ENCODE data around the gene PDIA5. TPM values are rescaled to one million over a fixed set of nuclear protein-coding genes. Genes with fewer than 3 reads are reported as not detected.

The PDIA5 gene
- total RNA-seq, 1 experiment from 2014 or later, result 50.8 TPM

DNA sequence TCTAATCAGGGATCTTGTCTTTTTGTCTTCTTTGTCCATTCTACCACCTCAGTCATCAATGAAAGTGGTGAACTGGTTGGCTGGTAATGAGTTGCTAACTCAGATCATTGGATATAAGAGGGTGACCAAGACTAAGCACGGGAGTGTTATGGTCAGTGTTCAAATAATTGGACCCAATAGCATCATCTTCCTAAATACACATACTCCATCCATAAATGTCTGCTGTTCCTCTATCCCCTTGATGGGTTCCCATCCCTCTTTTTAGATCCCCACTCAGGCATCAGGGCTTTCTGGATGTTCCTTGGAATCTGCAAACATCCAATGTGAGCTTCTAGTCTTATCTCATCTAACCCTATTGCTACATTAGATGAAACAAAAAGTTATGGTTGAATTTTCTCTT lies 42.8 kb upstream of the PDIA5 start:
- Histone ChIP-seq H3K36me3 (ENCODE audit: control insufficient read depth in 1 of 2, insufficient read depth in 2 of 2, low read length in 2 of 2) (no peaks in the 10 kb centered on the region), H3K27ac (ENCODE audit: low read depth, low read length) (no peak overlapping the region), H3K79me2 (ENCODE audit: insufficient read depth, low read length) (no peaks in the 10 kb centered on the region), H2AFZ (ENCODE audit: low read depth, low read length, poor library complexity, severe bottlenecking) (no peak overlapping the region), H3K4me3 (replicated peaks in 1 of 2; ENCODE audit: low read depth in 1 of 2, low read length in 2 of 2) (no peak overlapping the region), H3K9ac (ENCODE audit: low read length) (no peak overlapping the region), H4K20me1 (ENCODE audit: insufficient read depth) (no peaks in the 10 kb centered on the region), H3K27me3 (ENCODE audit: insufficient read depth, low read length) (peaks cover 12% of the 10 kb centered on the region; the same call in 1 of the 2 replicates), H3K4me2 (ENCODE audit: low read length) (no peak overlapping the region), H3K9me2 (ENCODE audit: insufficient read depth) (no peaks in the 10 kb centered on the region), H3K9me3 (ENCODE audit: control insufficient read depth in 1 of 2, insufficient read depth in 1 of 2, low read depth in 1 of 2, low read length in 2 of 2) (no peaks in the 10 kb centered on the region), H3K4me1 (ENCODE audit: control insufficient read depth in 1 of 2, insufficient read depth in 2 of 2, low read length in 2 of 2) (peaks cover 4 to 16% of the 10 kb centered on the region in 2 experiments; a peak in 3 of 4 replicates)
- intact Hi-C loops (cut with micrococcal nuclease), result no loop called here
- ChIA-PET CTCF (no interaction called here), POLR2A (no interaction called here), RAD21 (ENCODE audit: low non-redundant PET in 1 of 2, low total read pairs in 2 of 2, uncharacterized antibody in 2 of 2, unreplicated experiment in 2 of 2) (no interaction called here)
- no peak for ATAC-seq
- BruUV-seq (replicated peaks), result no TSS peak
- no peak for DNase-seq (ENCODE audit: low read depth, low spot score)
- TF ChIP-seq SRF (IDR thresholded peaks at IDR 0.05; ENCODE audit: low read depth) (no peak), ZFX (IDR thresholded peaks at IDR 0.05) (no peak), CBX3 (IDR thresholded peaks at IDR 0.05; ENCODE audit: low read depth) (no peak), EZH2phosphoT487 (IDR thresholded peaks at IDR 0.05; ENCODE audit: borderline replicate concordance) (no peak), YY1 (IDR thresholded peaks at IDR 0.05; ENCODE audit: extremely low read depth, insufficient replicate concordance, low read depth, low read length) (no peak), ELF1 (IDR thresholded peaks at IDR 0.05; ENCODE audit: borderline replicate concordance, low read depth) (no peak)
- TF ChIP-seq, protein P1, sequence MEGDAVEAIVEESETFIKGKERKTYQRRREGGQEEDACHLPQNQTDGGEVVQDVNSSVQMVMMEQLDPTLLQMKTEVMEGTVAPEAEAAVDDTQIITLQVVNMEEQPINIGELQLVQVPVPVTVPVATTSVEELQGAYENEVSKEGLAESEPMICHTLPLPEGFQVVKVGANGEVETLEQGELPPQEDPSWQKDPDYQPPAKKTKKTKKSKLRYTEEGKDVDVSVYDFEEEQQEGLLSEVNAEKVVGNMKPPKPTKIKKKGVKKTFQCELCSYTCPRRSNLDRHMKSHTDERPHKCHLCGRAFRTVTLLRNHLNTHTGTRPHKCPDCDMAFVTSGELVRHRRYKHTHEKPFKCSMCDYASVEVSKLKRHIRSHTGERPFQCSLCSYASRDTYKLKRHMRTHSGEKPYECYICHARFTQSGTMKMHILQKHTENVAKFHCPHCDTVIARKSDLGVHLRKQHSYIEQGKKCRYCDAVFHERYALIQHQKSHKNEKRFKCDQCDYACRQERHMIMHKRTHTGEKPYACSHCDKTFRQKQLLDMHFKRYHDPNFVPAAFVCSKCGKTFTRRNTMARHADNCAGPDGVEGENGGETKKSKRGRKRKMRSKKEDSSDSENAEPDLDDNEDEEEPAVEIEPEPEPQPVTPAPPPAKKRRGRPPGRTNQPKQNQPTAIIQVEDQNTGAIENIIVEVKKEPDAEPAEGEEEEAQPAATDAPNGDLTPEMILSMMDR (IDR thresholded peaks at IDR 0.05 in 2 of 3, conservative IDR thresholded peaks at IDR 0.05 in 1 of 3; ENCODE audit: borderline replicate concordance in 1 of 3, insufficient read depth in 1 of 3, low read depth in 2 of 3, low read length in 2 of 3), result no peak
- TF ChIP-seq, protein P2, sequence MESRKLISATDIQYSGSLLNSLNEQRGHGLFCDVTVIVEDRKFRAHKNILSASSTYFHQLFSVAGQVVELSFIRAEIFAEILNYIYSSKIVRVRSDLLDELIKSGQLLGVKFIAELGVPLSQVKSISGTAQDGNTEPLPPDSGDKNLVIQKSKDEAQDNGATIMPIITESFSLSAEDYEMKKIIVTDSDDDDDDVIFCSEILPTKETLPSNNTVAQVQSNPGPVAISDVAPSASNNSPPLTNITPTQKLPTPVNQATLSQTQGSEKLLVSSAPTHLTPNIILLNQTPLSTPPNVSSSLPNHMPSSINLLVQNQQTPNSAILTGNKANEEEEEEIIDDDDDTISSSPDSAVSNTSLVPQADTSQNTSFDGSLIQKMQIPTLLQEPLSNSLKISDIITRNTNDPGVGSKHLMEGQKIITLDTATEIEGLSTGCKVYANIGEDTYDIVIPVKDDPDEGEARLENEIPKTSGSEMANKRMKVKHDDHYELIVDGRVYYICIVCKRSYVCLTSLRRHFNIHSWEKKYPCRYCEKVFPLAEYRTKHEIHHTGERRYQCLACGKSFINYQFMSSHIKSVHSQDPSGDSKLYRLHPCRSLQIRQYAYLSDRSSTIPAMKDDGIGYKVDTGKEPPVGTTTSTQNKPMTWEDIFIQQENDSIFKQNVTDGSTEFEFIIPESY (IDR thresholded peaks at IDR 0.05; ENCODE audit: extremely low read depth, insufficient replicate concordance, low read length), result no peak
- TF ChIP-seq, protein P3, sequence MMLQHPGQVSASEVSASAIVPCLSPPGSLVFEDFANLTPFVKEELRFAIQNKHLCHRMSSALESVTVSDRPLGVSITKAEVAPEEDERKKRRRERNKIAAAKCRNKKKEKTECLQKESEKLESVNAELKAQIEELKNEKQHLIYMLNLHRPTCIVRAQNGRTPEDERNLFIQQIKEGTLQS (IDR thresholded peaks at IDR 0.05), result no peak

All from HCT116 (cell line).